SU-DHL-6 (cell line): ENCODE measurements around the gene RAP1A.

Source experiments
- H2AFZ ChIP-seq: fragments of 200-600 bp; sonication (generic); 2 replicates; pipeline ENCODE4 v1.6.1; 2014; ENCODE audit warnings: low read depth, mild to moderate bottlenecking, moderate library complexity, mixed read lengths, antibody characterized with exemption, low read length; ENCODE audit not compliant: severe bottlenecking
- H3F3A ChIP-seq: fragments of 200-600 bp; shearing (Covaris generic); 2 replicates; pipeline ENCODE4 v1.6.0; 2016; ENCODE audit warnings: antibody characterized with exemption, mild to moderate bottlenecking; ENCODE audit not compliant: insufficient read depth
- H3K27ac ChIP-seq: fragments of 200-600 bp; sonication (generic); 2 replicates; pipeline ENCODE4 v1.5.1; 2016; ENCODE audit warnings: low read depth, mild to moderate bottlenecking, low read length, moderate library complexity, mixed read lengths
- H3K27me3 ChIP-seq: fragments of 200-600 bp; sonication (generic), shearing (Covaris generic); 2 replicates; pipeline ENCODE4 v1.6.0; 2014; ENCODE audit warnings: mild to moderate bottlenecking, low read length
- H3K36me3 ChIP-seq: fragments of 200-600 bp; sonication (generic); 2 replicates; pipeline ENCODE4 v1.6.1; 2014; ENCODE audit warnings: mild to moderate bottlenecking, low read length, mixed read lengths
- H3K4me2 ChIP-seq: fragments of 300-600, 200-600 bp; shearing (Covaris generic), sonication (generic); 2 replicates; pipeline ENCODE4 v1.6.0; 2014; ENCODE audit warnings: low read length, low read depth, mild to moderate bottlenecking; ENCODE audit not compliant: poor library complexity, severe bottlenecking
- H3K4me3 ChIP-seq: fragments of 200-600 bp; sonication (generic); 2 replicates; pipeline ENCODE4 v1.5.1; 2014; ENCODE audit warnings: antibody characterized with exemption, low read length, mild to moderate bottlenecking, mixed read lengths; ENCODE audit not compliant: insufficient read depth, poor library complexity, severe bottlenecking
- H3K79me2 ChIP-seq: fragments of 200-600 bp; sonication (generic); 2 replicates; pipeline ENCODE4 v1.6.1; 2014; ENCODE audit warnings: mild to moderate bottlenecking, low read length, moderate library complexity; ENCODE audit not compliant: insufficient read depth
- H3K9ac ChIP-seq: fragments of 200-600 bp; sonication (generic); 2 replicates; pipeline ENCODE4 v1.7.0; 2014; ENCODE audit warnings: mild to moderate bottlenecking, low read length
- H3K9me2 ChIP-seq: fragments of 200-600 bp; sonication (generic); replicated peaks from 2 replicates; pipeline ENCODE4 v1.6.1; 2014; ENCODE audit warnings: low read length; ENCODE audit not compliant: insufficient read depth
- H3K9me3 ChIP-seq: fragments of 200-600 bp; sonication (generic); 2 replicates; pipeline ENCODE4 v1.6.1; 2014; ENCODE audit warnings: low read length, mixed read lengths; ENCODE audit not compliant: insufficient read depth
- H4K20me1 ChIP-seq: fragments of 200-600 bp; sonication (generic); 2 replicates; pipeline ENCODE4 v1.6.1; 2014; ENCODE audit warnings: low read depth, mild to moderate bottlenecking, antibody characterized with exemption, low read length, moderate library complexity, mixed read lengths
- CTCF ChIP-seq: fragments of 200-600 bp; sonication (generic); IDR thresholded peaks from one replicate; pipeline ENCODE4 v1.5.1; 2017; ENCODE audit warnings: antibody characterized with exemption, mild to moderate bottlenecking, low read length, moderate library complexity; ENCODE audit not compliant: insufficient read depth, poor library complexity, severe bottlenecking
- EZH2phosphoT487 ChIP-seq: fragments of 200-600 bp; sonication (generic), shearing (Covaris generic); conservative IDR thresholded peaks from 2 replicates; pipeline ENCODE4 v1.6.1; 2018; ENCODE audit warnings: mild to moderate bottlenecking, antibody characterized with exemption, low read length, moderate library complexity, mixed read lengths

The RAP1A gene

GRCh38 chr1:111742938-111743549, 123.5 kb downstream of the RAP1A start:
- H3K36me3 ChIP-seq = no peaks in the 10 kb centered on the region
- no peaks in the 10 kb centered on the region for H3K27me3 ChIP-seq
- H3K9me3 ChIP-seq = no peaks in the 10 kb centered on the region
- H3K27ac ChIP-seq = no peak overlapping the region
- no peaks in the 10 kb centered on the region for H3F3A ChIP-seq
- H3K9ac ChIP-seq = no peak overlapping the region
- H3K4me3 ChIP-seq = no peak overlapping the region
- H3K4me2 ChIP-seq = no peak overlapping the region
- no peaks in the 10 kb centered on the region for H3K9me2 ChIP-seq
- H2AFZ ChIP-seq = no peak overlapping the region
- H3K79me2 ChIP-seq = no peaks in the 10 kb centered on the region
- H4K20me1 ChIP-seq = no peaks in the 10 kb centered on the region
- no peak for TF ChIP-seq CTCF
- no peak for TF ChIP-seq EZH2phosphoT487

GRCh38 chr1:111743679-111744101, 124.1 kb downstream of the RAP1A start:
- H3K9me2 ChIP-seq = no peaks in the 10 kb centered on the region

DNA sequence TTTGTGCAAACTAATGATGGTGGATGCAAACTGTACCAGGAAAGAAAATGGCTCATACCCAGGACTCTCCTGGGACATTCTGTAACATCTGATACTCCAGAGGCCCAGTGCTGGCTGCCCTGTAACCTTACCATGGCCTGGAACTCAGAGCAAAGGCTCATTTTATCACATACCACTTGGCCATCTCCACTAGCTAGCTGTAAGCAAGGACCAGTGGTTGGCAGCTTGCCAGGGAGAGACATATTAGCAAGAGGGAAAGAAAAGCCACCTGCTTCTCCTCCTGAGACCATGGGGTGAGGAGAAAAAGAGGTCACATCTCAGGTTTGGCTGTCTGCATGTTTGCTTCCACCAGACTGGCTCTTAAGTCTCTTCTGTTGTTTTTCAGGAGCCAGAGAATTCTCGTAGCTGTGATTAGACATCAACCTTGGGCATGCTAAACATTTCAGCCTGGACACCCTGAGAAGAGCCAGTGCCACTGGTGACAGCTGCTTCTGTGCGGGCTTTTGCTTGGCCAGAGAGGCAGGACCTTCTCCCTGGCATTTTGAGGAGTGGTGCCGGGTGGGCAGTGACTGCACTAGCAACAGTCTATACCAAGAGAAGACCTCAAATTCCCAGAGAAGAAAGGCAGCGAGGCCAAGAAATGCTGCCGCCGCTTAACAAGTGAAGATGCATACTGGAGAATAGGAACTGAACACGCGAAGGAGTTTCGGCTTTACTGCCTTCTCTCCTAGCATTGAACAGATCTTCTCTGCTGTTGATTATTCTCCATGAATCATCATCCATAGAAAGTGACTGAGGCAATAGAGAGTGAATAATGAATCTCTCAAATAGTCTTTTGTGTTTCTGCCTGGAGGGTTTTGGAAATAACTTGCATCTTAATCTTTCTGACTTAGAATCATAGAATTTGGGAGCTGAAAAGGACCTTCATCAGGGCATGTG, 126.4 kb downstream of the RAP1A start:
- no peak for TF ChIP-seq EZH2phosphoT487
- no peak for TF ChIP-seq CTCF
- Histone ChIP-seq H3K79me2 (no peaks in the 10 kb centered on the region), H3K9me2 (no peaks in the 10 kb centered on the region), H3K27me3 (no peaks in the 10 kb centered on the region), H3F3A (no peaks in the 10 kb centered on the region), H2AFZ (no peak overlapping the region), H4K20me1 (no peaks in the 10 kb centered on the region), H3K4me2 (no peak overlapping the region), H3K36me3 (no peaks in the 10 kb centered on the region), H3K9ac (no peak overlapping the region), H3K9me3 (no peaks in the 10 kb centered on the region), H3K4me3 (no peak overlapping the region), H3K27ac (no peak overlapping the region)

More at GRCh38 chr1:111743679-111744101, 124.1 kb downstream of the RAP1A start:
- H3K79me2 ChIP-seq = no peaks in the 10 kb centered on the region
- no peaks in the 10 kb centered on the region for H4K20me1 ChIP-seq
- no peak overlapping the region for H3K9ac ChIP-seq
- no peak overlapping the region for H2AFZ ChIP-seq
- no peak overlapping the region for H3K4me3 ChIP-seq
- no peak overlapping the region for H3K4me2 ChIP-seq
- no peaks in the 10 kb centered on the region for H3K27me3 ChIP-seq
- no peak overlapping the region for H3K27ac ChIP-seq
- TF ChIP-seq CTCF (no peak), EZH2phosphoT487 (no peak)
- no peaks in the 10 kb centered on the region for H3K36me3 ChIP-seq
- H3K9me3 ChIP-seq = no peaks in the 10 kb centered on the region
- H3F3A ChIP-seq = no peaks in the 10 kb centered on the region
